Muscle layer of colon (tissue), 2 donors: ENCODE measurements around the gene RBBP8.
"Not testable (repeated sequence)": the region's sequence is repeated elsewhere in the genome, so short reads cannot be mapped to it uniquely, and the experiment has no call there.

Source experiments
- H3K27ac ChIP-seq: one replicate; pipeline ENCODE4 v1.7.0; 2013; ENCODE audit warnings: low read depth, mild to moderate bottlenecking, low read length, moderate library complexity
- H3K27me3 ChIP-seq, 2 donors: one replicate each; pipeline ENCODE4 v1.7.0; 2013; ENCODE audit warnings: low read length in 2 of 2, mild to moderate bottlenecking in 2 of 2; ENCODE audit not compliant: insufficient read depth in 2 of 2, control insufficient read depth in 1 of 2
- H3K36me3 ChIP-seq: one replicate; pipeline ENCODE4 v1.7.0; 2013; ENCODE audit warnings: mild to moderate bottlenecking, low read length; ENCODE audit not compliant: insufficient read depth
- H3K4me1 ChIP-seq: one replicate; pipeline ENCODE4 v1.7.0; 2013; ENCODE audit warnings: mild to moderate bottlenecking, low read length; ENCODE audit not compliant: insufficient read depth
- H3K4me3 ChIP-seq, 2 donors: one replicate each; pipeline ENCODE4 v1.7.0; 2013; ENCODE audit warnings: low read length in 2 of 2, low read depth in 1 of 2, mild to moderate bottlenecking in 1 of 2, moderate library complexity in 1 of 2
- H3K9ac ChIP-seq: one replicate; pipeline ENCODE4 v1.7.0; 2013; ENCODE audit warnings: low read length
- H3K9me3 ChIP-seq: one replicate; pipeline ENCODE4 v1.7.0; 2013; ENCODE audit warnings: mild to moderate bottlenecking, low read length
- donor health status: abdominal sarcoma.
- donor health status: Adenocarcinoma of cecum.

Gene RBBP8

GRCh38 chr18:22946217-22946616, 13.1 kb downstream of the RBBP8 start:
- H3K9ac ChIP-seq: no peak overlapping the region
- H3K27me3 ChIP-seq: no peaks in the 10 kb centered on the region
- H3K4me1 ChIP-seq: no peaks in the 10 kb centered on the region

GRCh38 chr18:22946846-22947245, 13.7 kb downstream of the RBBP8 start:
- H3K36me3 ChIP-seq: peaks cover 4% of the 10 kb centered on the region
- no peaks in the 10 kb centered on the region for H3K4me1 ChIP-seq
- H3K27me3 ChIP-seq: no peaks in the 10 kb centered on the region
- no peak overlapping the region for H3K9ac ChIP-seq
- H3K9me3 ChIP-seq: no peaks in the 10 kb centered on the region
- no peak overlapping the region for H3K27ac ChIP-seq
- no peak overlapping the region for H3K4me3 ChIP-seq

More at GRCh38 chr18:22946217-22946616, 13.1 kb downstream of the RBBP8 start:
- H3K9me3 ChIP-seq: no peaks in the 10 kb centered on the region
- peaks cover 4% of the 10 kb centered on the region for H3K36me3 ChIP-seq
- no peak overlapping the region for H3K4me3 ChIP-seq
- H3K27ac ChIP-seq: no peak overlapping the region

GRCh38 chr18:22951823-22952222, 18.7 kb downstream of the RBBP8 start:
- Histone ChIP-seq H3K36me3 (peaks cover 4% of the 10 kb centered on the region), H3K9ac (no peak overlapping the region), H3K27ac (no peak overlapping the region), H3K27me3 (no peaks in the 10 kb centered on the region), H3K9me3 (no peaks in the 10 kb centered on the region), H3K4me1 (no peaks in the 10 kb centered on the region), H3K4me3 (no peak overlapping the region)

DNA sequence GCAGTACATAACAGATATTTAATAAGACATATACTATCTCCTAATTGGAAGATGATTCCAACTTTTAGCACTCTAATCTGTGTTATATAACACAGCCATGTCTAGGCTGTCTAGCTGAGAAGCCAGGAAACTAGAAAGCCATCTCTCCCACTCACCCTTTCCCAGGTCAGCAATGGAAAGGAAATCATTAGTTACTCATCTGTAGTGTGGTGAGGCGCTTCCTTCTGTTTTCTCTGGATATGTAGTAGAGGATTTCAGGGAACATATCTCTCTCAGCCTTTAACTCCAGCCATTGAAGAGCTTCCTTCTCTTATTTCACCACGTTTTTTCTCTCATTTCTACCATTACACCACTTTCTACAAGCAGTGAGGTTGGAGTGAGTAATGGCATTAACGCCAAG, 19.4 kb downstream of the RBBP8 start:
- Histone ChIP-seq H3K9me3 (no peaks in the 10 kb centered on the region), H3K36me3 (peaks cover 4% of the 10 kb centered on the region), H3K4me3 (no peak overlapping the region), H3K9ac (no peak overlapping the region), H3K27ac (no peak overlapping the region), H3K27me3 (no peaks in the 10 kb centered on the region), H3K4me1 (no peaks in the 10 kb centered on the region)

DNA sequence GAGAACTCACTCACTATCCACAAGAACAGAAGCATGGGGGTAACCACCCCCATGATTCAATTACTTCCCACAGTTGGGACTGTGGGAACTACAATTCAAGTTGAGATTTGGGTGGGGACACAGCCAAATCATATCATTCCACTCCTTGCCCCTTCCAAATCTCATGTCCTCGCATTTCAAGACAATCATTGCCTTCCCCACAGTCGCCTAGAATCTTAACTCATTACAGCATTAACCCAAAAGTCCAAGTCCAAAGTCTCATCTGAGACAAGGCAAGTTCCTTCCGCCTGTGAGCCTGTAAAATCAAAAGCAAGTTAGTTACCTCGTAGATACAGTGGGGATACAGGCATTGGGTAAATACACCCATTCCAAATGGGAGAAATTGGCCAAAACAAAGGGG, 20.9 kb downstream of the RBBP8 start:
- not testable (repeated sequence) for H3K9me3 ChIP-seq, H3K4me1 ChIP-seq, H3K27me3 ChIP-seq, H3K27ac ChIP-seq, H3K9ac ChIP-seq, H3K36me3 ChIP-seq, H3K4me3 ChIP-seq

DNA sequence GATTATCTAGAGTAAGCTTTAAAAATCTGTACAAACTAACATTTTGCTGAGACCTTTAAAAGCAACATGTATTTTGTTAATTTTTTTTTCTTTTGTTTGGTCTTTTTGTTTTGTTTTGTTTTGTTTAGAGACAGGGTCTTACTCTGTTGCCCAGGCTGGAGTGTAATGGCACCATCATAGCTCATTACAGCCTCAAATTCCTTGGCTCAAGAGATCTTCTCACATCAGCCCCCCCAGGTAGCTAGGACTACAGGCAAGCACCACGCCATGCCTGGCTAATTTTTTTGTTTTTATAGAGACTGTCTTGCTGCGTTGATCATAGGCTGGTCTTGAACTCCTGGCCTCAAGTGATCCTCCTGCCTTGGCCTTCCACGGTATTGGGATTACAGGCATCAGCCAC, 23.1 kb downstream of the RBBP8 start:
- Histone ChIP-seq H3K4me1 (no peaks in the 10 kb centered on the region), H3K27ac (no peak overlapping the region)

DNA sequence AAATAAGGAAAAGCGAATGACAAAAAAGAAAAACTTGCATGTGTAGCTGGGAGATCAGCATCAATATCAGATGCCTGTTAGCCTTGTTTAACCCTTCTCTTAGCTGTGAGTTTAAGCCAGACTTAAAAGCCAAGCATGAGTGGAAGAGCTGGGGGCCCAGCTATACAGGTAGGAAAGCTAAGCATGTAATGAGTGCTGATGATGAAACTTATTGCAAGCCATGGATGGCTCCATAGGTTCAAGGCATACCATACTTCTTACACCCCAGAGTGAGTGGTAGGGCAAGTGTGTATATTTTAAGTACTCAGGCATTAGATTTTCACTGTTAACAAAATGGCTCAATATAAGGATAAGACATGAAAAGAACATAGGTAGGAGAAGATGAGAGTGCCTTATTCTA, 28.0 kb downstream of the RBBP8 start:
- H3K36me3 ChIP-seq: no peaks in the 10 kb centered on the region
- H3K4me3 ChIP-seq: no peak overlapping the region
- H3K27ac ChIP-seq: no peak overlapping the region
- H3K9me3 ChIP-seq: no peaks in the 10 kb centered on the region
- H3K4me1 ChIP-seq: no peaks in the 10 kb centered on the region
- H3K27me3 ChIP-seq: no peaks in the 10 kb centered on the region
- no peak overlapping the region for H3K9ac ChIP-seq

More for the DNA sequence above, 23.1 kb downstream of the RBBP8 start:
- H3K36me3 ChIP-seq: peaks cover under 1% of the 10 kb centered on the region
- H3K9me3 ChIP-seq: no peaks in the 10 kb centered on the region
- H3K4me3 ChIP-seq: no peak overlapping the region
- H3K27me3 ChIP-seq: no peaks in the 10 kb centered on the region
- no peak overlapping the region for H3K9ac ChIP-seq

- Histone ChIP-seq H3K4me3 (no peak overlapping the region), H3K36me3 (no peaks in the 10 kb centered on the region), H3K9ac (no peak overlapping the region), H3K4me1 (no peaks in the 10 kb centered on the region), H3K9me3 (no peaks in the 10 kb centered on the region), H3K27me3 (no peaks in the 10 kb centered on the region), H3K27ac (no peak overlapping the region)
These were observed 28.9 kb downstream of the RBBP8 start for GRCh38 chr18:22962004-22962403.

- Histone ChIP-seq H3K9me3 (no peaks in the 10 kb centered on the region), H3K4me3 (no peak overlapping the region), H3K36me3 (no peaks in the 10 kb centered on the region), H3K27ac (no peak overlapping the region), H3K27me3 (no peaks in the 10 kb centered on the region), H3K9ac (no peak overlapping the region), H3K4me1 (no peaks in the 10 kb centered on the region)
These were observed 31.0 kb downstream of the RBBP8 start for GRCh38 chr18:22964116-22964515.

GRCh38 chr18:22964722-22965121, 31.6 kb downstream of the RBBP8 start:
- no peaks in the 10 kb centered on the region for H3K27me3 ChIP-seq
- no peak overlapping the region for H3K27ac ChIP-seq
- H3K9ac ChIP-seq: no peak overlapping the region
- no peaks in the 10 kb centered on the region for H3K4me1 ChIP-seq
- H3K4me3 ChIP-seq: no peak overlapping the region
- H3K9me3 ChIP-seq: no peaks in the 10 kb centered on the region
- H3K36me3 ChIP-seq: no peaks in the 10 kb centered on the region

DNA sequence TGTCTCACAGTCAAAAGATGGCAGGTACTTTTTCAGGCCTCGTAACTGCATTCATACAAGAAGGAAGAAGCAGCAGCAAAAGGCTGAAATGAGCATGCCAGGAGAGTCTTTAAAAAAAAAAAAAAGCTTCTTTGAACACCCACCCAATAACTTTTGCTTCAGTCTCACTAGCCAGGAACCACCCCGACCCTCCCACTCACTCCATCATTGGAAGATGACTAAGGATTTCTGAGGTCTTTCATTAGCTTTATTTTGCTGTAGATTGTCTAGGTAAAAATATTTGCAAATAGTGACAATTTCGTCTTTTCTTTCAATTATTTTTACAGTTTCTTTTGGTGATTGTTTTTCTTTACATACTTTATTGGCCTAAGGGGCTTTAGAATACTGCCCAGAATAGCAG, 37.9 kb downstream of the RBBP8 start:
- H3K4me3 ChIP-seq: no peak overlapping the region
- H3K27ac ChIP-seq: no peak overlapping the region
- H3K4me1 ChIP-seq: no peaks in the 10 kb centered on the region
- no peaks in the 10 kb centered on the region for H3K27me3 ChIP-seq
- H3K36me3 ChIP-seq: no peaks in the 10 kb centered on the region
- no peaks in the 10 kb centered on the region for H3K9me3 ChIP-seq
- H3K9ac ChIP-seq: no peak overlapping the region

DNA sequence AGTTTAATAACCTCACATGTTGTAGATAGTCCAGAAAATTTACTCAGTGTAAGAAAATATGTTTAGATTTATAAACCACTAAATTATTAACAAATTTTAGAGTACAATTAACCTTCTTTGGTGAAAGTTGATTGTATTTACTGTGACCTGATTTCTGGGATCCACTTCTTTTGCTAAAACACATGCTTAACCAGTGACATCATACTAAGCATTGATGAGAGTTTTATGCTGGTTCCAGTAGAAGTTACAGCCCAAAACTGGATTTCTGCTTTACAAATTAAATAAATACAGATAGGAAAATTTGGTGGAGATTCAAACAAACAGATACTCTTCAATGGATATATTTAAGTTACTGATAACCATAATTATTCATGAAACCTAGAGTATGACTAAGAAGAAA, 40.9 kb downstream of the RBBP8 start:
- Histone ChIP-seq H3K27ac (no peak overlapping the region), H3K4me3 (no peak overlapping the region), H3K4me1 (no peaks in the 10 kb centered on the region), H3K9me3 (no peaks in the 10 kb centered on the region), H3K36me3 (no peaks in the 10 kb centered on the region), H3K9ac (no peak overlapping the region), H3K27me3 (no peaks in the 10 kb centered on the region)
